AG10803 (cell line): ENCODE measurements around the gene APCDD1L.

ENCODE experiments used
- DNase-seq: peaks from one replicate; pipeline ENCODE4 v3.0.0; 2010; ENCODE audit warnings: low read depth
- H3K4me3 ChIP-seq: 2 replicates; pipeline ENCODE4 v1.5.1; 2011; ENCODE audit warnings: mild to moderate bottlenecking, low read length, control low read depth
- CTCF ChIP-seq: conservative IDR thresholded peaks from 2 replicates; pipeline ENCODE4 v1.5.1; 2011; ENCODE audit warnings: mild to moderate bottlenecking, low read length, control low read depth, inconsistent platforms

The APCDD1L gene

GRCh38 chr20:58463256-58463655 lies 51.9 kb downstream of the APCDD1L start:
- no peak for DNase-seq
- TF ChIP-seq CTCF, result no peak
- H3K4me3 ChIP-seq, result no peak overlapping the region

GRCh38 chr20:58461899-58462298 lies 53.3 kb downstream of the APCDD1L start:
- DNase-seq, result no peak
- no peak for TF ChIP-seq CTCF
- no peak overlapping the region for H3K4me3 ChIP-seq

- H3K4me3 ChIP-seq, result no peak overlapping the region
- TF ChIP-seq CTCF, result no peak
- DNase-seq, result no peak
These were observed 54.1 kb downstream of the APCDD1L start for GRCh38 chr20:58461104-58461503.

GRCh38 chr20:58459058-58459750 lies 56.0 kb downstream of the APCDD1L start:
- H3K4me3 ChIP-seq, result no peak overlapping the region
- DNase-seq, result no peak
- no peak for TF ChIP-seq CTCF

- no peak for TF ChIP-seq CTCF
- H3K4me3 ChIP-seq, result no peak overlapping the region
- no peak for DNase-seq
These were observed 56.7 kb downstream of the APCDD1L start for GRCh38 chr20:58458342-58459057.

- no peak for TF ChIP-seq CTCF
- peak; percentile 23 for DNase-seq
- no peak overlapping the region for H3K4me3 ChIP-seq
These were observed 58.0 kb downstream of the APCDD1L start for GRCh38 chr20:58457083-58457695.
